HG03039 (cell line): ENCODE data around the gene ITGAD.

Experiments used
- ATAC-seq: cut with Tn5 transposase; IDR thresholded peaks from one replicate; pipeline ENCODE4 v1.9.1; 2021; ENCODE audit warnings: mild to moderate bottlenecking, moderate library complexity; ENCODE audit not compliant: unreplicated experiment

ITGAD gene

DNA sequence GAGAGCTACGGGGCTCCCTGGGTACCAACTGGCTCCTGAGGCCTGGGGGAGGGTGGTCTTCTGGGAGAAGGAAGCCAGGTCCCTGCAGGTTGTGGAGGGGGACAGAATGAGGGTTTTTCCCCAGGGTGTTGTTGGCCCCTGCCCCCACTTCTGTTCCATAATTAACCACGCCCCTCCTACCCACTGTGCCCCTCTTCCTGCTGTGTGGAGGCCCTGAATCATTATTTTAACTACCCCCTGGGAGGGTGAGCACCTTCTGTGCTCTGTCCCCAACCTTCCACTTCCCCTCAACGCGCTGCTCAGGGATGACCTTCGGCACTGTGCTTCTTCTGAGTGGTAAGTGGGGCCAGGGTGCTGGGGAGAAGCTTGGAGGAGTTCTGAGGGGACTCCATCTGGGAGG lies at the start of gene ITGAD:
Gene ITGAD (plus strand): TSS at position 280 of the 400 bp plus-strand sequence. CDS start 26 bp downstream, at position 306.
- no peak for ATAC-seq

DNA sequence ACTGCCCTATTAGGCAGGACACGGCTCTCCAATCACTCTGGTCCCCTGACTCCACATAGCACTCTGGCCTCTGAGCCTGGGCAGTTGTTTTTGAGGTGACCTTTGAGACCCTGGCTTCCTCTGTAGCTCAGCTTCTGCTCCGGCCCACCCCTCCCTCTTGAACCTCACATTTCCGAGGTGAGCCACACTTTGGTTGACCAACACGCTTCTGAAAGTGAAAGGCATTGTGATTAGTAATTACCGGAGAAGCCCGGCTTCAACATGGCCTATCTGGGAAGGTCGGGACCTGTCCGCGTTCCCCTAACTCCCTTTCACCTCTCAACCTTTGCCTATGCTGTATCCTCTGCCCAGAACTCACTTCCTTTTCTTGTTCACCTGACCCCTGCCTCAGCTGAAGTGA lies 48.4 kb upstream of the ITGAD start:
- no peak for ATAC-seq

DNA sequence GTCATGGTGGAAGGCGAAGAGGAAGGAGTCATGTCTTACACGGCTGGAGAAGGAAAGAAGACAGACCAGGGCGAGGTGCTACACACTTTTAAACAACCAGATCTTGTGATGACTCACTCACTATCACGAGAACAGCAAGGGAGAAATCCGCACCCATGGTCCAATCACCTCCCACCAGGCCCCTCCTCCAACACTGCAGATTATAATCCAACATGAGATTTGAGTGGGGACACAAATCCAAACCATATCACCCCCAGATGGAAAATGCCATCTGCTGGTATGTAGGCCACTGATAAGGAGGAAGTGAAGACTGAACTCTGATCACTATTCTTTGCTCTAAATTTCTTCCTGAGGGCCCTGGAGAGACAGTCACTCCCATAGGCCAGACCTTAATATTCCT lies 45.7 kb upstream of the ITGAD start:
- no peak for ATAC-seq

DNA sequence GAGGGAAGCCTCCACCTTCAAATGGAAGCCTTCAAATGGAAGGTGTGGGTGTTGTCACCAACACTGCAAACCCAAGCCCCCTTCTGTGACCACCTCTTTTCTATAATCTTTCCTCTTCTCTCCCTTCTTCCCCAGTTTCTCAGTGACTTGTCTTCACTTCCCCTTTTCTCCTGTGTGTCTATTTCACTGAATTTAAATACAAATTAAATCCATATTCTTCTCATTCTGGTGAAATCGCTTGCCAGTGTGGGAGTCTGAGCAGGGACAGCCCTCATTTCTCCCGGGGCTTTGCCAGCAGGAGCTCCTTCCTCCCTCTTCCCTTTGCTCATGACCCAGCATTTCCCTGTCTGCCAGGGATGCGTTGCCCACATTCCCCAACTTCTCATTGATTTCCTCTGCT lies 44.6 kb upstream of the ITGAD start:
- ATAC-seq, result no peak

DNA sequence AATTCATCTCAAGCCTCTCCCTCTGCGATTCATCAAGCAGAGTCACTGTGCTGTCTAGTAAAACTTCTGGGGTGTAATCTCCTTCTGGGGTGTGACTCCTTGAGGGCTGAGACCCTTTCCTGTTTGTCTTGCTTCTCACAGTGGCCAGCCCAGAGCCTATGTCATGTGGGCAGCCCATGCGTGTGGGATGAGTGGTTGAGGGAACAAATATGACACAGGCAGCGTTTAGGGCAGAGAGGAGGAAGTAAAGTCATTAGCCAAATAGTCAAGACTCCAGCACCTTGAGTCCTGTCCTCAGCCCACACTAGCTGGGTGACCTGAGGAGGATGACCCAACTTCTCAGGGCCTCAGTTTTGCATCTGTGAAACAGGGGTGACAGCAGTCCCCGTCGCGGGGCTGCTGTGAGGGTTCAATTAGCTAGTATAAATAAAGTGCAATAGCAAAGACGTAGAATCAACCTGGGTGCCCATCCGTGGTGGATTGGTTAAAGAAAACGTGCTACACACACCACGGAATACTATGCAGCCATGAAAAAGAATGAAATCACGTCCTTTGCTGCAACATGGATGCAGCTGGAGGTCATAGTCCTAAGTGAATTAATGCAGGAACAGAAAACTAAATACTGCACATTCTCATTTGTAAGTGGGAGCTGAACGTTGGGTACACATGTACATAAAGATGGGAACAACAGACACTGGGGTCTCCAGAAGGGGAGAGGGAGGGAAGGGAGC lies 42.7 kb upstream of the ITGAD start:
- no peak for ATAC-seq

DNA sequence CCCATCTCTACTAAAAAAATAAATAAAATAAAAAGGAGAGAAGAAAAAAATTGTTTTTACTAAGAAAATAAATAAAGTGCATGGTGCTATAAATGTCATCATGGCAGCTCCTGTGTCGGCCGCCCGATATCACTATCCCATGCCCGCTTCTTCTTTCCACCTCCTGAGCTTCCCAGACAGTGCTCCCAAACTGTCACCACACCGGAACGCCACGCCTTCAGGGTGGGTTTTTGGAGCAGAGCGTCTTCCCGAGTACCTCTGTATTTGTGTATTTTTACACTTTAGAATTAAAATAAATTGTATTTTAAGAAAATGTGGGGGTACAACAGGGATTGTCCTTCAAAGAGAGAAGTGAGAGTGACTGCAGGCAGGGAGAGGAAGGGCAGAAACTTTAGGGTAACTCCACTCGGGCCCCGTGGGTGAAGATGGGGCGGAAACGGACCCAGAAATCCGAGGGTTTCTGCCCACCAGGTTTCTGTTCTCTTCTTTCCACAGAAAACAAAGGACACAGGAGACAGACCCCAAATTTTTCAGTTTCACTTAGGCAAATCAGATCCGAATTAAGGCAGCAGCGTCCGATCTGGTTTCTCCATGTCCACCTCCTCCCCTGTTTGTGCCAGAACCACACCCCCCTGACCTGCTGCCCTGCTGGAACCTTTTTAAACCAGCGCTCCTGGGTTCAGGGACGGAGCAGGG lies 41.7 kb upstream of the ITGAD start:
- no peak for ATAC-seq

DNA sequence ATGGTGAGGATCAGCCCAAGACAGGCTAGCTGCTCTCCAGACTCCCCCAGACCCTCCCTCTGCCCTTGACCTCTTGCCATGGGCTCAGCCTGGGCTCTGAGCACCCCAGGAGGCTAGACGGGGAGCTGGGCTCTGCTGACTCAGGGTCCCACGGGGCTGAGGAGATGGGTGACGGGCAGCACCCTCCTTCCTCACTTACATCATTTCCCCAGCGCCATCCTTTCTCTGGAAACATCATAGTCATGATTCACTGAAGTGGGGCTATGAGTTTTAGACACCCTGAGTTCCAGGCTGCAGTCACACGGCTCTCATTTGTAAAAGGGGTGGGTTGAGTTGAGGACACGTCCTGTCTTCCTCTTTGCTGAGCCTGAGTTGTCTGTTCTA lies 41.2 kb upstream of the ITGAD start:
- no peak for ATAC-seq

DNA sequence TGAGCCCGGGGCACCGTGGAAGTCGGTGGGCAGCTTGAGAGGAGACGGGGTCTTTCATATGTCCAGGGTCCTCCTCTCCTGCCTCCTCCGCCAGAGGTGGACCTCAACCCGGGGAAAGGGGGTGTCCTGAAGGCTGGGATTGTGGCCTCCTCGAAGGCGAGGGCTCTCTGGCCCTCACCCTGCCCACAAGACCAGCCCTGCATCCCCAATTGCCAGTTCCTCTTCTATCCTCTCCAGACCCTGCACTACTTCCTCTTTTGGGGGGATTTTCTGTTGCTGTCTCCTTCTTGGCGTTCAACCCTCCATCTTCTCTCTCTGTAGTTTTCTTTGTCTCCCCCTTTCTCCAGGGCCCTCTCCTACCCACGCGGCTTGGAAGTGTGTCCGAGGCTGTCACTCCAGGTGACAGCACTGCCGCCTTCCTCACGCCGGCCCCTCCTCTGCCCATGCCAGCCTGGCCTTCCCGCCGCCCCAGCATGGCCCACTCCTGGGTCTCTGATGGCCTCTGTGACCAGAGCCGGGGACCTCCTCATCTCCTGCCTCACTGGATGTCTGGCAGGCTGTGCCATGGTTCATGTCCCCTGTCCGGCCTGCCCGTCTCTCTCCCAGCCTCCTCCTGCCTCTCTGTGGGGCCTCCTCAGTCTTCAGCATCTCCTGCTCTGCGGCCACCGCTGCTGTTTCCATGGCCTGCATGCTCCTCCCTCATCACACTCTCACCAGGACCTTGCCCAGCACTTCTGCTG lies 40.6 kb upstream of the ITGAD start:
- ATAC-seq, result no peak

DNA sequence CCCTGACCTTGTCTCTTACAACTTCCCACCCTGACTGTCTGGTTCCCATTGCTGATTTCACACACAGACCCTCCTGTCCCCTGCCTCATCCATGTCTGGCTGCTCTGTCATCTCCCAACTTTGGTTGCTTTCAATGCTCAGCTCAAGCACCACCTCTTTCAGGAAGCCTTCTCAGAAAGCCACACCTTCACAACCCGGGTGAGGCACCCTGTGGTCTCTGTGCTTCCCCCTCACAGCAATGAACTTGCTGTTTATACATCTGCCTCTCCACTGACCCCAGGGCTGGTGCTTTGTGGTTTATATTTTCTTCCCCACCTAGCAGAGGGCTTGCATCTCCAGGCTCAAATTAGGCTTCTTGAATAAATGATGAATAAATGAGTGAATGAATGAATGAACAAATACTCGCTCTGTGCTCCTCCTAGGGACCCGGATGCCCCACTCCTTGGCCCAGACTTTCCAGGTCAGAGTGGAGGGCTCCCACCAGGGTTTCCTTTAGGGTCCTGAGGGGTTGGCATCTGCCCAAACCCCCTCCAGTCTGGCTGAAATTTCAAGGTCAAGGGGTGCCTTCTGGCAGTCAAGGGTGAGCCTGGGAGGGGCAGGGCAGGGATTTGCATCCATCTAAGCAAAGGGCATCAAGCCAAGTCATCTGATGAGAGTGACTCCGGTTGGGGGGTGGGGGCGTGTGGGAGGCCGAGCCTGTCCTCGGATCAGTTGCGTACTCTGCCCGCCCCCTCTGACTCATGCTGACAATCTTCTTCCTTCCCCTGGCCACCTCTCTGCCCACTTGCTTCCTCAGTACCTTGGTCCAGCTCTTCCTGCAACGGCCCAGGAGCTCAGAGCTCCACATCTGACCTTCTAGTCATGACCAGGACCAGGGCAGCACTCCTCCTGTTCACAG lies 38.5 kb upstream of the ITGAD start, which contains the start of gene ITGAX:
Gene ITGAX (plus strand): TSS at position 783 of the 898 bp plus-strand sequence. CDS start 79 bp downstream, at position 862.
- peak; percentile 68 for ATAC-seq

DNA sequence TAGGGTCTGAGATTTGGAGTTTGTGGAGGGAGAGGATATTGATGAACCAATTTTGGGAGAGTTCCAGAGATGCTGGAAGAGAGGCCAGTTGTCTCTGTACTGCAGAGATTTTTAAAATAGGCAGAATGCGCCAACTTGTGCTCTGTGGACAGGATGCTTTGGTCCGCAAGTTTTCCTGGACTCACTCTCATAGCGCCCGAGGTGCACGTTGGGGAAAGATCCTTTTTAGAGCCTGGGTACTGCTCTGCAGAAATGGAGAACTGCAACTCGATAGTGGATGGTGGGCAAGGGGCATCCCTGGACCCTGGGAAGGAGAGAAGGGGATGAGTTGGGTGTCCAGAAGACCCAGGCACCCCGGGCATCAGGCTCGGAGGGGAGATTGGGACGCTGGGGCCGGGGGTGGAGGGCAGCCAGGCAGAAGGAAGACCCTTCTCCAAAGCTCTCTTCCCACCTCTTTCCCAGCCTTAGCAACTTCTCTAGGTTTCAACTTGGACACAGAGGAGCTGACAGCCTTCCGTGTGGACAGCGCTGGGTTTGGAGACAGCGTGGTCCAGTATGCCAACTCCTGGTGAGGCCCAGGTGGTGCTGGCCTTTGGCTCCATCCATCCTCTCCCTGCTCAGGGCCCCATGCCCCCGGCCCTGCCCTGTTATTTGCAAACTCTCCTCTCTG lies 37.6 kb upstream of the ITGAD start:
- no peak for ATAC-seq

DNA sequence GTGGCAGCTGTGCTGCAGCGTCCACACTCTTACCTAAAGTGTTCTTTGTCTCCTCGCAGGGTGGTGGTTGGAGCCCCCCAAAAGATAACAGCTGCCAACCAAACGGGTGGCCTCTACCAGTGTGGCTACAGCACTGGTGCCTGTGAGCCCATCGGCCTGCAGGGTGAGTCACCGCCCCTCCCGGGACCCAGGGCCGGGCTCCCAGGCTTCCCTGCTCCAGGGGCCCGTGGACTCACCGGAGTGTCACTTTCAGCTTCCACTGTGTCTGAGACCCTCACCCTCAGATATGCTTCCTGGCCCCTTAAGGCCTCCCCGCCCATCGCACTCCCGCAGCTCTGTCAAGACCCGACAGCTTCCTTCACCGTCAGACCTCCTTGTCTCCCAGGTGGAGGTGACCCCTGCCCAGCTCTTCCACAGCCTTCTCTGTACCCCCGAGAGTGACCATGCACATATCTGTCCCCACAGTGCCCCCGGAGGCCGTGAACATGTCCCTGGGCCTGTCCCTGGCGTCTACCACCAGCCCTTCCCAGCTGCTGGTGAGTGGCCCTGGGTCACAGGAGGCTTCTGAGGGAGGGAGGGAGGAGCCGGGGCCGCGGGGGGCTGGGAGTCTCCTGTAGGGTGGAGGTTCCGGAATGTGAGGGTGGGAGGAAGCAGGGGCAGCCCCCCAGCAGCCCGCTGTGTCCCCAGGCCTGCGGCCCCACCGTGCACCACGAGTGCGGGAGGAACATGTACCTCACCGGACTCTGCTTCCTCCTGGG lies 36.4 kb upstream of the ITGAD start:
- no peak for ATAC-seq

DNA sequence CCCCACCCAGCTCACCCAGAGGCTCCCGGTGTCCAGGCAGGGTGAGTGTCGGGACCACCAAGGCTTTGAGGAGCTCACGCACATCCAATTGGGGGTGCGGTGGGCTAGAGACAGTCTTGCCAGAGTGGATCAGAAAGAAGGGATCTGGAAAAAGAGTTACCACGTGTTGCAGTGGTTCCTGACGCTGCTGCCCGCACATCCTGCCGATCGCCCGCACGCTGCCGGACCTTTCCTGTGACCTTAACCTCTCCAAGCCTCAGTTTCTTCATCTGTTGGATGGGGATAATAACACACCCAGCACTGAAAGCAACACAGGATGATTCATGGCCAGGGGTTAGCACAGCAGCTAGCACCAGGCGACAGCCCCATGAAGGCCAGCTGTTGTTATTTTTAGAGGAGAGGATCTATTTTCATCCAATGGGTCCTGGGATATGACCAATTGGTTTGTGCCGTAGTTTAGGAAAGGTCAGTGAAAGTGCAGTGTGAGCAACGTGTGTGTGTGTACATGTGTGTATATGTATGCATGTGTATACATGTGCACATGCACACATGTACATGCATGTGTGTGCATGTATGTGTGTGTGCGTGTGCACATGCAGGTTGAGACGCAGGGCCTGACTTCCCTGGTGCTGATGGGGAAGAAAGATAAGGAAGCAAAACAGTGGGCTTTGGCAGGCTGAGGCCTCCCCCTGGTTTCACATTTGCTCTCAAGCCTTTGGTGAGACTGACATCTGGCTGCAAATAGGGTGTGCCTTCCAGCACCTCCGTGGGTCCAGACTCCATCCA lies 35.6 kb upstream of the ITGAD start:
- no peak for ATAC-seq

DNA sequence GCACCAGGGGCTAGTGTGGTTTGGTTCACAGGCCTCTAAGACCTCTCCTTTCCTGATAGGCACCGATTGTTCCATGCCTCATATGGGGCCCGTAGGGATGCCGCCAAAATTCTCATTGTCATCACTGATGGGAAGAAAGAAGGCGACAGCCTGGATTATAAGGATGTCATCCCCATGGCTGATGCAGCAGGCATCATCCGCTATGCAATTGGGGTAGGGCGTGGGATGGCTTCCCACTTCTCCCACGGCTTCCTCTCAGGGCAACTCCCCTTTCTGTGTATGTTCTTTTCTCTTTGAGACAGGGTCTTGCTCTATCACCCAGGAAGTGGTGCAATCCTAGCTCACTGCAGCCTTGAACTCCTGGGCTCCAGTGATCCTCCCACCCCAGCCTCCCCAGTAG lies 32.9 kb upstream of the ITGAD start:
- ATAC-seq, result no peak

DNA sequence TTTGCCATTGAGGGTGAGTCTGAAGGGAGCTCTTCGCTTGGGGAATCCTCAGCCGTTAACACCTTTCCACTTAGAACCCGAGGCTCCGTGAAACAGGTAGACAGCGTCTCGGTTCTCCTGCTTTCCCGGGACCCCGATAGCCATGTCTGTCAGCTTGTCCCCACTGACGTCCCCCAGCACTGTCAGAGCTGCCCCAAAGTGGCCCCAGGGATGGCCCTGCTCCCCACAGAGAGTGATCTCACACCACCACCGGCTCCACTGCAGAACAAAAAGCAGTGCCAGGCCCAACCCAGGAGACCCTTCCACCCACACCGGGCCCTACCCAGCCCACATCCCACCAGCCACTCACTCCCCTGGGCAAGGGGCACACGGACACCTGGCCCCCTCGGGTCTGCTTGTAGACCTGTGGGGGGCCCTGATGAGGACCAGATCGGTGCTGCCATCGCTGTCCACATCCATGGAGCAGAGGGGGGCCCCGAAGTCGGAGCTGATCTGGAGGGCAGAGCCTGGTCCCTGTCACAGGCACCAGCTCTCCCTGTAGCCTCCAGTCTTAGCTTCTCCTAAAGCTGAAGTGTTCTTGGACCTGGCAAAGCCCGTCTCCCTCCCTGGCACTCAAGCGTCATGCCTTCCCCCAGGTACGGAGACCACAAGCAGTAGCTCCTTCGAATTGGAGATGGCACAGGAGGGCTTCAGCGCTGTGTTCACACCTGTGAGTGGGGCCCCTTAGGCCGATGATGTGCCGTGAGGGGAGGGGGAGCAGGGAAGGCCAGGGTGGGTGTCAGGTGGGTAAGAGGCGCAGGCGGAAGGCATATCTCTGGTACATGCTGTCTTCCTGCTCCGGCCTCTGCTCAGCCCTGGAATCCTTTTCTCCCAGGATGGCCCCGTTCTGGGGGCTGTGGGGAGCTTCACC lies 31.7 kb upstream of the ITGAD start:
- no peak for ATAC-seq

DNA sequence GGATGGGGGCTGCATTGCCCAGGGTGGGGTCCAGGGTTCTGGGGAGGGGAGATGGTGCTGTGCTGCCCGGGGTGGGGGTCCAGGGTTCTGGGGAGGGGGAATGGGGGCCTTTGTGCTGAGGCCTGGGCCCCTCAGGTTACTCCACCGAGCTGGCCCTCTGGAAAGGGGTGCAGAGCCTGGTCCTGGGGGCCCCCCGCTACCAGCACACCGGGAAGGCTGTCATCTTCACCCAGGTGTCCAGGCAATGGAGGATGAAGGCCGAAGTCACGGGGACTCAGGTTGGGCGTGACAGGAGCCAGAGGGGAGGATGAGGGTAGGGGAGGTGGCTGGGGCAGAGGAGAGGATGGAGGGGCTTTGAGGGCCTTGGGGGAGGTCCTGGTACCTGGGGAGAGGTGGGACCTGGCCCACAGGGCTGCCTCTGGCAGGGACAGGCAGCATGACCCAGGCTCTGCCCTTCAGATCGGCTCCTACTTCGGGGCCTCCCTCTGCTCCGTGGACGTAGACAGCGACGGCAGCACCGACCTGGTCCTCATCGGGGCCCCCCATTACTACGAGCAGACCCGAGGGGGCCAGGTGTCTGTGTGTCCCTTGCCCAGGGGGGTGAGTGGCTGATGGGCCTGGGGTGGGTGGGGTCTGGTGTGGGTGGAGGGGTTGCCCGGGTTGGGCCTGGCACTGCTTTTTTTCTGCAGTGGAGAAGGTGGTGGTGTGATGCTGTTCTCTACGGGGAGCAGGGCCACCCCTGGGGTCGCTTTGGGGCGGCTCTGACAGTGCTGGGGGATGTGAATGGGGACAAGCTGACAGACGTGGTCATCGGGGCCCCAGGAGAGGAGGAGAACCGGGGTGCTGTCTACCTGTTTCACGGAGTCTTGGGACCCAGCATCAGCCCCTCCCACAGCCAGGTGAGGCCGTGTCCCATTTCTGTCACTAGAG lies 30.4 kb upstream of the ITGAD start:
- no peak for ATAC-seq

DNA sequence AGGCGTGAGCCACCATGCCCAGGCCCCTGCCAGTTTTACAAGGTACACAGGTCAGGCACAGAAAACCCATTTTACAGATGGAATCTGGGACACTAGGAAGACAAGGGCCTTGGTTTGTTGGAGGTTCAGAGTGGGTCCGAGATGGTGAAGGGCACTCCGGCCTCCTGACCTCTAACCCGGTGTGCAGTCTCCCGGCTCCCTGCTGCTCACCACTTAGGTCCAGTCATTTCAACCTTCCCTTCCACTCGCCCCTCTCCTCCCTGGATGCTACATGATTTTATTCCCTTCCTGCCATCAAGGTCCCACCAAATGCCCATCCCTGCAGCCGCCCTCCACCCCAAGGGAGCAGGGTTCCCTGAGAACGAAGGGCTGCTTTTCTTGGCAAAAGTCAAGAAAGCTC lies 29.4 kb upstream of the ITGAD start:
- no peak for ATAC-seq

DNA sequence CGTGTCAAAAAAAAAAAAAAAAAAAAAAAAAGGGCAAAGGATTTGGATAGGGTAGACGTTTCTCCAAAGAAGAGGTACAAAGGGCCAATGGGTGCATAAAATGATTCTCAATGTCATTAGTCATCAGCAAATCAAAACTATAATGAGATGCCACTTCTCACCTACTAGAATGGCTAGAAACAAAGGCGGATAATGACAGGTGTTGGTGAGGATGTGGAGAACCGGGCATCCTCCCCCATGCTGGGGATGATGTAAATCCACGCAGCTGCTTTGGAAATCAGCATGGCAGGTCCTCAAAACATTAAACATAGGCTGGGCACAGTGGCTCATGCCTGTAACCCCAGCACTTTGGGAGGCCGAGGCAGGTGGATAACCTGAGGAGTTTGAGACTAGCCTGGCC lies 28.7 kb upstream of the ITGAD start:
- ATAC-seq, result no peak
